A673 (cell line): ENCODE measurements around the gene YRDC.

Experiments
- CTCF ChIP-seq: fragments of 300-800, 200-600 bp; sonication (generic); conservative IDR thresholded peaks from 2 replicates; pipeline ENCODE4 v1.5.1; 2017; ENCODE audit warnings: low read depth, mild to moderate bottlenecking, antibody characterized with exemption, low read length, moderate library complexity, mixed read lengths
- EZH2 ChIP-seq: fragments of 200-600 bp; sonication (generic); IDR thresholded peaks from 2 replicates; pipeline ENCODE4 v1.6.1; 2017; ENCODE audit warnings: borderline replicate concordance, low read depth, mild to moderate bottlenecking, mixed read lengths, antibody characterized with exemption, low read length; ENCODE audit not compliant: poor library complexity, severe bottlenecking

GRCh38 chr1:37813529-37814145, 5.6 kb upstream of the YRDC start:
- TF ChIP-seq CTCF (no peak), EZH2 (no peak)
